Osteoblast (primary cell): ENCODE results near the gene CLDN4. TPM values are rescaled to one million over a fixed set of nuclear protein-coding genes. Genes with fewer than 3 reads are reported as not detected.

Experiments
- DNase-seq: peaks from one replicate; pipeline ENCODE4 v3.0.0; 2011; ENCODE audit warnings: low spot score, mixed read lengths; ENCODE audit not compliant: insufficient read length; ENCODE audit errors: missing footprints
- H2AFZ ChIP-seq: 2 replicates; pipeline ENCODE4 v1.6.0; 2011; ENCODE audit warnings: mild to moderate bottlenecking, low read length
- H3K27ac ChIP-seq: 2 replicates; pipeline ENCODE4 v1.5.1; 2011; ENCODE audit warnings: mild to moderate bottlenecking, low read depth, low read length, moderate library complexity
- H3K27me3 ChIP-seq: 2 replicates; pipeline ENCODE4 v1.6.0; 2012; ENCODE audit warnings: mild to moderate bottlenecking, control low read depth, inconsistent platforms, low read length, moderate library complexity; ENCODE audit not compliant: insufficient read depth
- H3K36me3 ChIP-seq: 2 replicates; pipeline ENCODE4 v1.5.1; 2011; ENCODE audit warnings: mild to moderate bottlenecking, low read length, control low read depth, moderate library complexity; ENCODE audit not compliant: insufficient read depth
- H3K4me1 ChIP-seq: 2 replicates; pipeline ENCODE4 v1.5.1; 2011; ENCODE audit warnings: mild to moderate bottlenecking, low read length, control low read depth, moderate library complexity; ENCODE audit not compliant: insufficient read depth
- H3K4me2 ChIP-seq: 2 replicates; pipeline ENCODE4 v1.6.0; 2011; ENCODE audit warnings: mild to moderate bottlenecking, low read length; ENCODE audit not compliant: insufficient read depth
- H3K4me3 ChIP-seq: fragments of 200-600 bp; sonication (generic); 3 replicates; pipeline ENCODE4 v1.5.1; 2012; ENCODE audit warnings: mild to moderate bottlenecking, low read length, inconsistent platforms; ENCODE audit not compliant: insufficient read depth
- H3K79me2 ChIP-seq: 2 replicates; pipeline ENCODE4 v1.6.0; 2012; ENCODE audit warnings: mild to moderate bottlenecking, low read length, control low read depth, inconsistent platforms; ENCODE audit not compliant: insufficient read depth
- H3K9me3 ChIP-seq: 2 replicates; pipeline ENCODE4 v1.5.1; 2011; ENCODE audit warnings: low read depth, low read length, control low read depth
- H4K20me1 ChIP-seq: 2 replicates; pipeline ENCODE4 v1.6.0; 2012; ENCODE audit warnings: mild to moderate bottlenecking, low read length, control low read depth; ENCODE audit not compliant: insufficient read depth
- CTCF ChIP-seq: IDR thresholded peaks from 2 replicates; pipeline ENCODE4 v1.5.1; 2011; ENCODE audit warnings: mild to moderate bottlenecking, low read depth, low read length, moderate library complexity; ENCODE audit errors: extremely low read depth
- total RNA-seq: library from RNA; depleted of rRNA; stranded (reverse); fragments of >200 nt; gene quantifications from 2 replicates; pipeline ENCODE4 v1.2.3, GENCODE V29; 2012

The CLDN4 gene
- total RNA-seq, 1 donor: 0.36 TPM

DNA sequence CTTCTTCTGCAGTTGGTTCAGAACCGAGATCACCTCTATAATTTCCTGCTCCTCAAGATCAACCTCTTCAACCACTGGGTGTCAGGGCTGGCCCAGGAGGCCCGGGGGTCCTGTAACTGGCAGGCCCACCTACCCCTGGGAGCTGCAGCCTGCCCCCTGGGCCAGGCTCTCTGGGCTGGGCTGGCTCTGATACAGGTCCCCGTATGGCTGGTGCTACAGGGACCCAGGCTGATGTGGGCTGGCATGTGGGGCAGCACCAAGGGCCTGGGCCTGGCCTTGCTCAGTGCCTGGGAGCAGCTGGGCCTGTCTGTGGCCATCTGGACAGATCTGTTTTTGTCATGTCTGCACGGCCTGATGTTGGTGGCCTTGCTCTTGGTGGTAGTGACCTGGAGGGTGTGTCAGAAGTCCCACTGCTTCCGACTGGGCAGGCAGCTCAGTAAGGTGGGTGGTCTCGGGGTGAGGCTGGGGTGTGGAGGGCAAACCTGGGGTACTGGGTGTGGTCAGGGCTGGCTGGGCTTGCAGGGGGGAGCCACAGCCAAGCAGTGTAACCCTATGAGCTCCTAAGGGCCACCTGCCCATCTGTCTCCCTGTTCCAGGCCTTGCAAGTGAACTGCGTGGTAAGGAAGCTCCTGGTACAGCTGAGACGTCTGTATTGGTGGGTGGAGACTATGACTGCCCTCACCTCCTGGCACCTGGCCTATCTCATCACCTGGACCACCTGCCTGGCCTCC is 34.4 kb downstream of the CLDN4 start:
- no peak overlapping the region for H3K27ac ChIP-seq
- no peaks in the 10 kb centered on the region for H3K79me2 ChIP-seq
- H3K36me3 ChIP-seq: no peaks in the 10 kb centered on the region
- no peak for TF ChIP-seq CTCF
- no peak overlapping the region for H3K4me3 ChIP-seq
- H3K4me1 ChIP-seq: no peaks in the 10 kb centered on the region
- H3K4me2 ChIP-seq: no peak overlapping the region
- H3K27me3 ChIP-seq: no peaks in the 10 kb centered on the region
- DNase-seq: peak; percentile 26
- no peaks in the 10 kb centered on the region for H4K20me1 ChIP-seq
- H2AFZ ChIP-seq: no peak overlapping the region
- H3K9me3 ChIP-seq: no peaks in the 10 kb centered on the region

DNA sequence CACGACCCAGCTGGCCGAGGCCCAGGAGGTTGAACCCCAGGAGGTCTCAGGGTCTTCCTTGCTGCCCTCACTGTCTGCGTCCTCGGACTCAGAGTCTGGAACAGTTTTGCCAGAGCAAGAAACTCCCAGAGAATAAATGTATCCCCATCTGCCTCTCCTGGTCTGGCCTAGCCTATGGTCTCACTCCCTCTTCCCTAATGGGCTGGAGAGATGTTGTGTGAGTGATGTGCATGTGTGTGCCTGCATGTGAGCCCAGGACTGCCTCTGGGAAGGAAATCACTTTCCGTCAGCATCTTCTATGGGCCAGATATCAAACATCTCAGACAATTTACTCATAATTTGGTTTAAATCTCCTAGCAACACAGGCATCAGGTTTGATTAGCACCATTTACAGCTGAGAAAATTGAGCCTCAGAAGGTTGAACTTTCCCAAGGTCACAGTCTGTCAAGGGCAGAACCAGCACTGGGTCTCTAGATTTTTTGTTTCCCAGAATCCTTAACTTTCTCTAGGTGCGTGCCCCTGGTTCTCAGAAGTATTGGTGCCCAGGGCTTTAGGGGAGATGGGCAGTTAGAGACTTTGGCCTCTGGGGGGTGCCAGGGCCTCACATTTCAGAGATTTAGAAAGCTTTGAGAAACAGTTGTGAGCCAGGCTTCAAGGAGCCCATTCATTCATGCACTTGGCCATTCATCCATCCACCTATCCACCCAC is 35.1 kb downstream of the CLDN4 start:
- Histone ChIP-seq H3K4me1 (no peaks in the 10 kb centered on the region), H3K36me3 (no peaks in the 10 kb centered on the region), H3K27ac (no peak overlapping the region), H3K79me2 (no peaks in the 10 kb centered on the region), H3K4me2 (no peak overlapping the region), H3K9me3 (no peaks in the 10 kb centered on the region), H3K27me3 (no peaks in the 10 kb centered on the region), H3K4me3 (no peak overlapping the region), H2AFZ (no peak overlapping the region), H4K20me1 (no peaks in the 10 kb centered on the region)
- DNase-seq: peak; percentile 95
- TF ChIP-seq CTCF: peak; percentile 82

DNA sequence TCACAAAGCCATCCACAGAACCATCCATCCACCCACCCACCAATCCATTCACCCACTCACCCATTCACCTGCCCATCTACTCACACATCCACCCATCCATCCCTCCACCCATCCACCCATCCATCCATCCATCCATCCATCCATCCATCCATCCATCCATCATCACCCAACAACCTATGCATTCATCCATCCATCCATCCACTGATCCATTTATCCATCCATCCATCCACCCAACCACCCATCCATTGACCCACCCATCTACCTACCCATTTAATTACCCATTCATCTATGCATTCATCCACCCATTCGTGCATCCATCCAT is 35.6 kb downstream of the CLDN4 start:
- TF ChIP-seq CTCF: no peak

GRCh38 chr7:73869011-73869798 is 38.4 kb downstream of the CLDN4 start:
- Histone ChIP-seq H3K79me2 (no peaks in the 10 kb centered on the region), H3K4me1 (no peaks in the 10 kb centered on the region), H3K9me3 (no peaks in the 10 kb centered on the region), H3K27ac (no peak overlapping the region), H2AFZ (no peak overlapping the region), H4K20me1 (no peaks in the 10 kb centered on the region), H3K4me3 (no peak overlapping the region), H3K4me2 (no peak overlapping the region), H3K36me3 (no peaks in the 10 kb centered on the region), H3K27me3 (no peaks in the 10 kb centered on the region)
- TF ChIP-seq CTCF: no peak
- DNase-seq: peak; percentile 52

More for the DNA sequence above, 35.6 kb downstream of the CLDN4 start:
- Histone ChIP-seq H2AFZ (no peak overlapping the region), H3K4me3 (no peak overlapping the region), H3K9me3 (no peaks in the 10 kb centered on the region), H3K27me3 (no peaks in the 10 kb centered on the region), H4K20me1 (no peaks in the 10 kb centered on the region), H3K4me1 (no peaks in the 10 kb centered on the region), H3K79me2 (no peaks in the 10 kb centered on the region), H3K4me2 (no peak overlapping the region), H3K36me3 (no peaks in the 10 kb centered on the region), H3K27ac (no peak overlapping the region)
- no peak for DNase-seq
